ENCODE results near the gene TTN. TPM values are rescaled to one million over a fixed set of nuclear protein-coding genes. Genes with fewer than 3 reads are reported as not detected.

TTN gene
- total RNA-seq, 1 donor from 2014 or later, result 0.50 TPM

GRCh38 chr2:178650554-178650953, 156.7 kb downstream of the TTN start:
- FAIRE-seq (no peak), DNase-seq (ENCODE audit: low read depth) (no peak)
- no peaks in the 10 kb centered on the region for H3K9me3 ChIP-seq (ENCODE audit: insufficient read depth, low read depth, low read length)
- H2AFZ ChIP-seq (ENCODE audit: low read depth, low read length), result no peak overlapping the region
- Mint-ChIP-seq H3K4me3 (ENCODE audit: unreplicated experiment) (no peak overlapping the region), H3K4me1 (ENCODE audit: low read depth, unreplicated experiment) (no peaks in the 10 kb centered on the region), H3K36me3 (ENCODE audit: low read depth, unreplicated experiment) (no peaks in the 10 kb centered on the region), H3K27ac (ENCODE audit: unreplicated experiment) (no peak overlapping the region), H3K9me3 (ENCODE audit: unreplicated experiment) (no peaks in the 10 kb centered on the region), H3K27me3 (ENCODE audit: low read depth, unreplicated experiment) (peaks cover 4% of the 10 kb centered on the region)
- H3K9ac ChIP-seq (ENCODE audit: low read length), result no peak overlapping the region
- no peak overlapping the region for H3K4me3 ChIP-seq (ENCODE audit: insufficient read depth, low read depth, low read length)
- TF ChIP-seq EZH2 (IDR thresholded peaks at IDR 0.05; ENCODE audit: insufficient read depth, low read length) (no peak), CTCF (IDR thresholded peaks at IDR 0.05; ENCODE audit: insufficient read depth, low read depth, low read length) (no peak)
- no peaks in the 10 kb centered on the region for H3K4me1 ChIP-seq (ENCODE audit: insufficient read depth, low read length)
- H3K27ac ChIP-seq (ENCODE audit: low read depth, low read length), result no peak overlapping the region
- H3K27me3 ChIP-seq (ENCODE audit: insufficient read depth, low read length), result no peaks in the 10 kb centered on the region
- no peak overlapping the region for H3K4me2 ChIP-seq (ENCODE audit: low read length)
- H3K79me2 ChIP-seq (ENCODE audit: insufficient read depth, low read length), result no peaks in the 10 kb centered on the region
- no peaks in the 10 kb centered on the region for H3K36me3 ChIP-seq (ENCODE audit: insufficient read depth, low read length)
- no peaks in the 10 kb centered on the region for H4K20me1 ChIP-seq (ENCODE audit: insufficient read depth, low read length)

DNA sequence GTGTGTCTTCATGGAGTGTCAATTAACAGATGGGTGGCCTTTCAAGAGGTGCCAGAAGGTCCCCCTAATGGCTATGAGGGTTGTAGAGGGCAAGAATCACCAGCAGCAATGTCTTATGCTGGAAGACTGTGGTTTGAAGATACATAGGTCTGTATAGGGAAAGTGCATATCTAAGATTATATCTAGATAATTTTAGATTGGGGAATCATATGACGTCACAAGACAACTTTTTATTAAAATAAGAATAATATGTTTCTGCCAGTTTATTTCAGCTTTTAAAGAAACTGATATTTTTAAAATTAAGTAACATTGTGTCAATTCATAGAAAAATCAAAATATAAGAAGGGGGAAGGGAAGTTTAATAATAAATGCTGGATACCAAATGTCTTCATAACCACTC, 162.3 kb downstream of the TTN start:
- DNase-seq (ENCODE audit: low read depth) (no peak), FAIRE-seq (no peak)
- H3K36me3 Mint-ChIP-seq (ENCODE audit: low read depth, unreplicated experiment), result no peaks in the 10 kb centered on the region
- TF ChIP-seq EZH2 (IDR thresholded peaks at IDR 0.05; ENCODE audit: insufficient read depth, low read length), result no peak
- no peak for TF ChIP-seq CTCF (IDR thresholded peaks at IDR 0.05; ENCODE audit: insufficient read depth, low read depth, low read length)
- no peak overlapping the region for H3K4me3 Mint-ChIP-seq (ENCODE audit: unreplicated experiment)
- Histone ChIP-seq H4K20me1 (ENCODE audit: insufficient read depth, low read length) (no peaks in the 10 kb centered on the region), H3K27ac (ENCODE audit: low read depth, low read length) (no peak overlapping the region), H3K27me3 (ENCODE audit: insufficient read depth, low read length) (no peaks in the 10 kb centered on the region), H2AFZ (ENCODE audit: low read depth, low read length) (no peak overlapping the region), H3K4me3 (ENCODE audit: insufficient read depth, low read depth, low read length) (no peak overlapping the region), H3K9ac (ENCODE audit: low read length) (no peak overlapping the region), H3K4me1 (ENCODE audit: insufficient read depth, low read length) (no peaks in the 10 kb centered on the region), H3K79me2 (ENCODE audit: insufficient read depth, low read length) (no peaks in the 10 kb centered on the region), H3K4me2 (ENCODE audit: low read length) (no peak overlapping the region), H3K9me3 (ENCODE audit: insufficient read depth, low read depth, low read length) (no peaks in the 10 kb centered on the region), H3K36me3 (ENCODE audit: insufficient read depth, low read length) (no peaks in the 10 kb centered on the region)
- H3K9me3 Mint-ChIP-seq (ENCODE audit: unreplicated experiment), result no peaks in the 10 kb centered on the region
- H3K27me3 Mint-ChIP-seq (ENCODE audit: low read depth, unreplicated experiment), result no peaks in the 10 kb centered on the region
- H3K4me1 Mint-ChIP-seq (ENCODE audit: low read depth, unreplicated experiment), result no peaks in the 10 kb centered on the region
- H3K27ac Mint-ChIP-seq (ENCODE audit: unreplicated experiment), result no peak overlapping the region

DNA sequence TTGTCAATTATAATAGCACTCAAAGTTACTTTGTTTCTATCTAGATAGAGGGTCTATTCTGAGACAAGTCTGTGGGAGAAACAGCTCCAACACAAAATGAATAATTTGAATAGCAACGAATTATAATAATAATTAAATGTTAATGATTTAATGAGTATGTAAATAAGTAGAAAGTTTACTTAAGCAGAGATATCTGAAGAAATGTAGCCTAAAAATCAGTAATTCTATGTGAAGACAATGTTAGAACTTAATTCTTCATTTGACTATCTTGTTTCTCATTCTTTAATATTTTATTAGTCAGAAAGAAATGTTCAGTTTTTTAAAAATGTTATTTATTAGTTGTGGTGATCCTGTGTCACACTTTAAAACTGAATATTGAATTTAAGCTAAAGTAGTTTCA, 165.7 kb downstream of the TTN start:
- H3K9me3 Mint-ChIP-seq (ENCODE audit: unreplicated experiment), result no peaks in the 10 kb centered on the region
- Histone ChIP-seq H3K4me3 (ENCODE audit: insufficient read depth, low read depth, low read length) (no peak overlapping the region), H3K4me2 (ENCODE audit: low read length) (no peak overlapping the region), H3K27me3 (ENCODE audit: insufficient read depth, low read length) (no peaks in the 10 kb centered on the region), H3K27ac (ENCODE audit: low read depth, low read length) (no peak overlapping the region), H2AFZ (ENCODE audit: low read depth, low read length) (no peak overlapping the region), H3K79me2 (ENCODE audit: insufficient read depth, low read length) (no peaks in the 10 kb centered on the region), H3K36me3 (ENCODE audit: insufficient read depth, low read length) (no peaks in the 10 kb centered on the region), H3K9me3 (ENCODE audit: insufficient read depth, low read depth, low read length) (no peaks in the 10 kb centered on the region), H3K4me1 (ENCODE audit: insufficient read depth, low read length) (no peaks in the 10 kb centered on the region), H4K20me1 (ENCODE audit: insufficient read depth, low read length) (no peaks in the 10 kb centered on the region), H3K9ac (ENCODE audit: low read length) (no peak overlapping the region)
- DNase-seq (ENCODE audit: low read depth), result no peak
- H3K4me3 Mint-ChIP-seq (ENCODE audit: unreplicated experiment), result no peak overlapping the region
- H3K4me1 Mint-ChIP-seq (ENCODE audit: low read depth, unreplicated experiment), result no peaks in the 10 kb centered on the region
- TF ChIP-seq EZH2 (IDR thresholded peaks at IDR 0.05; ENCODE audit: insufficient read depth, low read length), result no peak
- no peaks in the 10 kb centered on the region for H3K36me3 Mint-ChIP-seq (ENCODE audit: low read depth, unreplicated experiment)
- no peaks in the 10 kb centered on the region for H3K27me3 Mint-ChIP-seq (ENCODE audit: low read depth, unreplicated experiment)
- no peak overlapping the region for H3K27ac Mint-ChIP-seq (ENCODE audit: unreplicated experiment)
- no peak for FAIRE-seq
